SK-MEL-5 (cell line): Measurements from ENCODE around the gene CLP1. TPM values are rescaled to one million over a fixed set of nuclear protein-coding genes. Genes with fewer than 3 reads are reported as not detected.
A peak's percentile ranks its signal among the peaks of the same experiment; 100 is the strongest.

Experiments
- DNase-seq: peaks from one replicate; pipeline ENCODE4 v3.0.0-alpha.2; 2016; ENCODE audit warnings: low read depth, low spot score
- in situ Hi-C: cut with HindIII; loops from 2 replicates; pipeline ENCODE4 v1.10.0; 2016; ENCODE audit warnings: low sequenced_read_pairs, high pct_unique_total_duplicates, low pct_unique_long_range_greater_than_20kb
- polyA plus RNA-seq, 2 experiments: library from polyadenylated mRNA; depleted of rRNA; stranded (reverse); fragments of >200 nt; gene quantifications; 2 replicates each; pipeline ENCODE4 v1.2.3, GENCODE V29; 2015
- total RNA-seq: library from RNA; depleted of rRNA; stranded (reverse); fragments of >200 nt; shearing (Covaris generic); gene quantifications from 2 replicates; pipeline ENCODE4 v1.2.3, GENCODE V29; 2014; rRNA removed

The CLP1 gene
- total RNA-seq: 17.8 and 19.2 TPM in 2 replicates
- 12.1 and 12.3 TPM in 2 replicates for polyA plus RNA-seq (2015; cell fraction: cytosol; rRNA removed)
- 5.9 and 6.7 TPM in 2 replicates for polyA plus RNA-seq (2015; cell fraction: nucleus; rRNA removed)

DNA sequence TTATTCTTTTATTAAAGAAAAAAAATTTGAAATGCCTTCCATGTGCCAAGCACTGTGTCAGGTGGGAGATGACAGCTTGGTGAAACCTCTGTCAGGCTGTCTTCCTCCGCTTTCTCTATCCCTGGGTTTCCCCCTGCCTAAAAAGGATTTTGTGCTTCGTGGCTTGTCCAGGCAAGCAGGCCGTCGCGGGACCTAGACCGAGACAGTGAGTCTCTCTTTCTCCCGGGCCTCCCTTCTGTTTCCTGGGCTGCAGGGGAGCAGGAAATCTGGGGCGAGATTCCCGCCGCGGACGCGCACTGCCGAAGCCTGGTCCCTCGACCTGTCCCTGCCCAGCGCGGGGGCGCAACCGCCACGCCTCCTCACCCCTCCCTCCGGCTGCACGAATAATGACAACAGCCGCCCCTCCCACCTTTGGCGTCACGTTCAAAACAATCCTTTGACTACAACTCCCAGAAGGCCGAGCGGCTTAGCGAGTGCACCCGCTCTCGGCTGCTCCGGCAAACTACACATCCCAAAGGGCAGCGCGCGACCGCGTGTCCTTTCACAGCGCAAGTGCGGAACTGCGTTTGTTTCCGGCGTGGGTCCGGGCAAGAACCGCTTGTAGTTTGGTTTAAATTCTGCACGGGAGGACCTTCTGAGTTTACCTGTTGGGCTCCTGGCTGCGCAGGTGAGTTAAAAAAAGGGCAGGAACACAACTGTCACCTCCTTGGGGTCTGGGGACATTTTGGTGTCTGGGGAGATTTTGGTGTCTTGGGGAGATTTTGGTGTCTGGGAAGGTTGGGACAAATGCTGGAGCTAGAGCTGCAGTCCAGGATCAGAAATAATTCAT lies at the start of gene CLP1:
CLP1 (plus strand) TSS at position 569 of the 829 bp plus-strand sequence. CDS start 1,715 bp downstream, outside the sequence.
- in situ Hi-C loops: no loop called here

DNA sequence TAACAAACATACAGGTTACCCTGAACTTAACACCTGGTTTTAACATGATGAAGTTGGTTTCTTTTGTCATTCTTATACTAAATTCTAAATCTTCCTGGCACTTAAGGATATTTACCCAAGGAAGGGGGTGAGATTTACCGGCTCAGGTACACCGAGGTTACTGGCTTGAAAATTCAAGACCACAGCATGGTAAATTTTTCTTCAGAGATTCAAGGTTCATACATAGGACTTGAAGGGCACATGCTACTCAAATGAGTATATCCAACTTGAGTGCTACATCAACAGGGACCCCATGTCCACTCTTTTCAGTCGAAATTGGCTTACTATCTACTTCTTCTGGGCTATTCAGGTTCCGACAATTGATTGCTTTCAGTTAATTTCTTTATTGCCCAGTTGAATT lies 47.4 kb upstream of the CLP1 start:
- in situ Hi-C loops: no loop called here
- DNase-seq: no peak

More for the DNA sequence above, at the start of gene CLP1:
- DNase-seq: peak; percentile 98

DNA sequence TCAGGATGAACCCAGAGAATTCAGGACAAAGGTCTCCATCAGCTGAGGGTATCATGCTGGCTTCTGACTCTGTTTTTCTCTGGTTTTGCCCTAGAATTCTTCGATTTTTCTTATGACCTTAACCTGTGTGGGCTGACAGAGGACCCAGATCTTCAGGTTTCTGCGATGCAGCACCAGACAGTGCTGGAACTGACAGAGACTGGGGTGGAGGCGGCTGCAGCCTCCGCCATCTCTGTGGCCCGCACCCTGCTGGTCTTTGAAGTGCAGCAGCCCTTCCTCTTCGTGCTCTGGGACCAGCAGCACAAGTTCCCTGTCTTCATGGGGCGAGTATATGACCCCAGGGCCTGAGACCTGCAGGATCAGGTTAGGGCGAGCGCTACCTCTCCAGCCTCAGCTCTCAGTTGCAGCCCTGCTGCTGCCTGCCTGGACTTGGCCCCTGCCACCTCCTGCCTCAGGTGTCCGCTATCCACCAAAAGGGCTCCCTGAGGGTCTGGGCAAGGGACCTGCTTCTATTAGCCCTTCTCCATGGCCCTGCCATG lies 43.3 kb upstream of the CLP1 start:
- no peak for DNase-seq
- in situ Hi-C loops: no loop called here

- in situ Hi-C loops: no loop called here
Observed at GRCh38 chr11:57615308-57615707, 42.3 kb upstream of the CLP1 start.

GRCh38 chr11:57616595-57616994 lies 41.0 kb upstream of the CLP1 start:
- in situ Hi-C loops: no loop called here
- DNase-seq: no peak

More at GRCh38 chr11:57615308-57615707, 42.3 kb upstream of the CLP1 start:
- DNase-seq: no peak

GRCh38 chr11:57618438-57618837 lies 39.1 kb upstream of the CLP1 start:
- DNase-seq: no peak
- in situ Hi-C loops: no loop called here

DNA sequence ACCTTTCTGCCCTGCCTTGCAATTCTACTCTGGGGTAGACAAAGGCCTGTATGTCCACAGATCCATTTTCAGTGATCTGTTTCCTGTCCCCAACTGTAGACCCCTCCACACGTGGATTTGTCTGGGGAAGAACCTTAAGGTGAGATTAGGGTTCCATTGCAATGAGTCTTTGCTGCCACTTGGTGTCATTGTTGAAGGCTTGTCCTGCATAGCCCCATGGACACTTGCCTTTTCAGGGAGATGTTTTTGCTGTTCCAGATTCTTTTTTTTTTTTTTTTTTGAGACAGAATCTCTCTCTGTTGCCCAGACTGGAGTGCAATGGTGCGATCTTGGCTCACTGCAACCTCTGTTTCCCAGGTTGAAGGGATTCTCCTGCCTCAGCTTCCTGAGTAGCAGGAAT lies 38.2 kb upstream of the CLP1 start:
- in situ Hi-C loops: no loop called here
- DNase-seq: no peak

DNA sequence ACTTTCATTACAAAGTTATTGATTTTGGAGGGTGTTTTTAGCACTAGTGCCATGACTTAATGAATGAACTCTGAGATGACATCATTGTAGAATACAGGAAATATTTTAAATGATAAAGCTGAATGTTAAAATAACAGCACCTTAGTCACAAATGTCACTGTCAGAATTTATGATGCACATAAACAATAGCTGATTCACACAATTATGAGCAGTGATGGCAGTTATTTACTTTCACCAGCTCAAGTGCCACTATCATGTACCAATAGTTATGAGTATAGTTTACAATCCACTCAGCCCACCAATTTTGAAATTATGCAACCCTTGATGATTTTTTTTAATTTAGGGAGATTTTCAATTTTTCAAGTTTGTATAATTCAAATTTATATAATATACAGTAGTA lies 37.1 kb upstream of the CLP1 start:
- in situ Hi-C loops: no loop called here
- DNase-seq: no peak

- DNase-seq: no peak
- in situ Hi-C loops: no loop called here
Observed at GRCh38 chr11:57622263-57622662, 35.3 kb upstream of the CLP1 start.

- no peak for DNase-seq
- in situ Hi-C loops: no loop called here
Observed at GRCh38 chr11:57624864-57625263, 32.7 kb upstream of the CLP1 start.

GRCh38 chr11:57626895-57627294 lies 30.7 kb upstream of the CLP1 start:
- no peak for DNase-seq
- in situ Hi-C loops: no loop called here

- DNase-seq: no peak
- in situ Hi-C loops: no loop called here
Observed at GRCh38 chr11:57630171-57630570, 27.4 kb upstream of the CLP1 start.

- in situ Hi-C loops: no loop called here
- no peak for DNase-seq
Observed at GRCh38 chr11:57632116-57632515, 25.4 kb upstream of the CLP1 start.

GRCh38 chr11:57633394-57634070 lies 24.0 kb upstream of the CLP1 start:
- in situ Hi-C loops: no loop called here
- no peak for DNase-seq

DNA sequence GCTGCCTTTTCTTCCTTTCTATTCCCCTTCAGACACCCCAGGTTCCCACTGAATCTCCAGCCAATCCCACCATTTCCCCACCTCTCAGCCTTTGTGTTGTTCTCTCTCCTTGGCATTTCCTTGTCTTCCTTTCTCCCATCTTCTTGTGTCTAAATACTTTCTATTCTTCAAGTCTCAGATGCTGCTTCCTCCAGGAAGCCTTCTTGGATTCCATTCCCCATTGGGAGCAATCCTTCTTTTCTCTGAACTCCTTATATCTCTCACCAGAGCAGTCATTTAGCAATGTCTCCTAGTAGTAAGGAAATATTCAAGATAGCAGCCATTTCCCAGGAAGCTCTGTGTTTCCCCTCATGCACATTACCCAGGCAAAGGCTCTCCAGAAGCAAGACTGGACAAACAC lies 23.3 kb upstream of the CLP1 start:
- no peak for DNase-seq
- in situ Hi-C loops: no loop called here

DNA sequence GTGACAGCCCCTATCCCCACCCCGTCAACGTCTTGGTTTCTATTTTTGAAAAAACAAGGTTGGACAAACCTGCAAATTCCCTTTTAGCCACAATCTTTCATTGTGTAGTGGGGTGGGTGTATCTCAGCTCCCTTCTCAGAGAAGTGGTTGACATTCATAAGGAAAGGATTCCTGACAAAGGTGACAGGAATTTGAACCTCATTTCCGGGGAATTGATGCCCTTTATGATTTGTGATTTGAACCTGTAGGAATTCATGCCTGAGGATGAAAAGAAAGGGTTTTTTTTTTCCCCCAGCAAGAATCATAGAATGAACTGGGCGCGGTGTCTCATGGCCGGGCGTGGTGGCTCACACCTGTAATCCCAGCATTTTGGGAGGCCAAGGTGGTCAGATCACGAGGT lies 22.3 kb upstream of the CLP1 start:
- in situ Hi-C loops: no loop called here
- no peak for DNase-seq

DNA sequence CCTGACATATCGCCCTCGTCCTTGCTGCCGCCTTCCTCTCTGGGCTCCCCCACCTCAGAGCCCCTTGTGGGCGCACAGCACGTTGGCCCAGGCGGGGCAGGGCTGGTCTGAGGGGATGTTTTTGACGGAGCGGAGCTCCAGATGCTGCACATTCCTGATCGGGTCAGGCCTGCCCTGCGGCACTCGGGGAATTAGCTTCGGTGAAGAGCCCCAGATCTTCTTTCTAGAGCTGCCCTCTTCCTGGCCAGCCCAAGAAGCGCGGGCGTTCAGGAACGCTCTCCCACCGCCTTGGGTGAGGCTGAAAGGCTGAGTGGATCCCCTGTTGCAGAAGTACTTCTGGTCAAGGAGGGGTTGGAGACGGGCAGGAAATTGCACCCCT lies 19.9 kb upstream of the CLP1 start:
- in situ Hi-C loops: no loop called here
- no peak for DNase-seq

GRCh38 chr11:57638005-57638781 lies 19.4 kb upstream of the CLP1 start:
- peak; percentile 81 for DNase-seq
- in situ Hi-C loops: no loop called here
